DMS153 (cell line): ENCODE data around the gene SOAT2.

Experiments used
- DNase-seq: peaks from one replicate; lab custom pipeline; 2025; lab: John Stamatoyannopoulos, UW

The SOAT2 gene

GRCh38 chr12:53102883-53103807 is at the start of gene SOAT2:
SOAT2 (plus strand) TSS chr12:53103486; CDS start chr12:53103578, 92 bp downstream.
- DNase-seq: peak; percentile 55

- peak; percentile 94 for DNase-seq
These were observed 49.0 kb upstream of the SOAT2 start for GRCh38 chr12:53054112-53054878.

- no peak for DNase-seq
These were observed 47.6 kb upstream of the SOAT2 start for GRCh38 chr12:53055471-53056266.

GRCh38 chr12:53056296-53056695 is 47.0 kb upstream of the SOAT2 start:
- no peak for DNase-seq

GRCh38 chr12:53056901-53057300 is 46.4 kb upstream of the SOAT2 start:
- DNase-seq: no peak

GRCh38 chr12:53057816-53058500 is 45.3 kb upstream of the SOAT2 start:
- DNase-seq: no peak

- no peak for DNase-seq
These were observed 44.4 kb upstream of the SOAT2 start for GRCh38 chr12:53058674-53059433.

GRCh38 chr12:53059434-53060063 is 43.7 kb upstream of the SOAT2 start:
- DNase-seq: no peak

GRCh38 chr12:53060064-53060720 is 43.1 kb upstream of the SOAT2 start:
- no peak for DNase-seq

GRCh38 chr12:53060721-53061276 is 42.5 kb upstream of the SOAT2 start:
- peak; percentile 31 for DNase-seq

- peak; percentile 83 for DNase-seq
These were observed 41.8 kb upstream of the SOAT2 start for GRCh38 chr12:53061404-53062010.

- no peak for DNase-seq
These were observed 41.0 kb upstream of the SOAT2 start for GRCh38 chr12:53062011-53062961.

- DNase-seq: no peak
These were observed 40.1 kb upstream of the SOAT2 start for GRCh38 chr12:53062977-53063707.

GRCh38 chr12:53063708-53064612 is 39.3 kb upstream of the SOAT2 start:
- DNase-seq: no peak

GRCh38 chr12:53064613-53065436 is 38.5 kb upstream of the SOAT2 start:
- DNase-seq: no peak
